ENCODE measurements around the gene CAMKMT. TPM values are rescaled to one million over a fixed set of nuclear protein-coding genes. Genes with fewer than 3 reads are reported as not detected.

Gene CAMKMT
- total RNA-seq, 1 experiment from 2014 or later = 2.7 TPM

- no peak for DNase-seq
- Histone ChIP-seq H3K4me1 (ENCODE audit: insufficient read depth, low read length) (no peaks in the 10 kb centered on the region), H4K20me1 (ENCODE audit: low read length) (no peaks in the 10 kb centered on the region), H3K27me3 (ENCODE audit: low read length) (no peaks in the 10 kb centered on the region), H3K9me2 (replicated peaks; ENCODE audit: low read length) (no peaks in the 10 kb centered on the region), H3K36me3 (ENCODE audit: low read depth, low read length) (no peaks in the 10 kb centered on the region), H3K9me3 (ENCODE audit: low read length) (no peaks in the 10 kb centered on the region), H3F3A (ENCODE audit: low read length, unreplicated experiment) (no peaks in the 10 kb centered on the region), H2AFZ (ENCODE audit: low read length) (no peak overlapping the region), H3K79me2 (ENCODE audit: low read length) (no peaks in the 10 kb centered on the region), H3K27ac (ENCODE audit: low read length) (no peak overlapping the region), H3K9ac (ENCODE audit: low read length) (no peak overlapping the region), H3K4me3 (ENCODE audit: low read length) (no peak overlapping the region), H3K4me2 (ENCODE audit: low read length) (no peak overlapping the region)
- intact Hi-C loops (cut with micrococcal nuclease) = no loop called here
- no peak for ATAC-seq
- CTCF ChIA-PET = no interaction called here
- TF ChIP-seq CTCF (conservative IDR thresholded peaks at IDR 0.05; ENCODE audit: low read depth, low read length) (no peak), EZH2phosphoT487 (IDR thresholded peaks at IDR 0.05; ENCODE audit: borderline replicate concordance, low read length) (no peak), EZH2 (IDR thresholded peaks at IDR 0.05; ENCODE audit: low read length, unreplicated experiment) (no peak)
- no TSS peak for BruUV-seq (replicated peaks)
- POLR2A ChIA-PET (ENCODE audit: unreplicated experiment) = no interaction called here
These were observed 254.3 kb downstream of the CAMKMT start for GRCh38 chr2:44615950-44616518.

DNA sequence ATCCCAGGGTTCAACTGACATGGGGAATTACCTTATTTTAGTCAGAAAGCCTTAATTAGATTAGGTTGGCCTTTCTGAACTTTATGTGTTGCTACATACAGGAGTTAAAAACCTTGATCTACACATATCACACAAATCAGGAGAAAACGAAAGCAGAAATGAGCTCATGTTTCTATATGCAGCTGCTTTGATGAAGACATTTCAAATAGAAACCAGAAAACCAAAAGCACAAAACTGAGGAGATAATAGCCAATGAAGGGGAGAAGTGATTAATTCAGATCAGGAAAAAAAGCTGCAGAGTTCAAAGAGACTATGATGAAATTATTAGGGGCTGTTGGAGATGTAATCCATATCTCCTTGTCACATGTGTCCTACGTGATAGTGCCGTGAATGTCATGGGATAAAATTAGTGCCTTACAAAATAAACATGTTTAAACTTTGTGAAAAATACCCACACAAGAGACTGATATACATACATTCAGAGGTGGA, 255.0 kb downstream of the CAMKMT start:
- CTCF ChIA-PET = no interaction called here
- POLR2A ChIA-PET (ENCODE audit: unreplicated experiment) = no interaction called here
- no TSS peak for BruUV-seq (replicated peaks)
- Histone ChIP-seq H2AFZ (ENCODE audit: low read length) (no peak overlapping the region), H3K36me3 (ENCODE audit: low read depth, low read length) (no peaks in the 10 kb centered on the region), H3K9ac (ENCODE audit: low read length) (no peak overlapping the region), H3K27ac (ENCODE audit: low read length) (no peak overlapping the region), H3K4me1 (ENCODE audit: insufficient read depth, low read length) (no peaks in the 10 kb centered on the region), H3K79me2 (ENCODE audit: low read length) (no peaks in the 10 kb centered on the region), H3K9me2 (replicated peaks; ENCODE audit: low read length) (no peaks in the 10 kb centered on the region), H3K4me3 (ENCODE audit: low read length) (no peak overlapping the region), H3K4me2 (ENCODE audit: low read length) (no peak overlapping the region), H3F3A (ENCODE audit: low read length, unreplicated experiment) (no peaks in the 10 kb centered on the region), H4K20me1 (ENCODE audit: low read length) (no peaks in the 10 kb centered on the region), H3K9me3 (ENCODE audit: low read length) (no peaks in the 10 kb centered on the region), H3K27me3 (ENCODE audit: low read length) (no peaks in the 10 kb centered on the region)
- ATAC-seq (no peak), DNase-seq (no peak)
- intact Hi-C loops (cut with micrococcal nuclease) = no loop called here
- TF ChIP-seq EZH2 (IDR thresholded peaks at IDR 0.05; ENCODE audit: low read length, unreplicated experiment) = no peak
- no peak for TF ChIP-seq EZH2phosphoT487 (IDR thresholded peaks at IDR 0.05; ENCODE audit: borderline replicate concordance, low read length)
- TF ChIP-seq CTCF (conservative IDR thresholded peaks at IDR 0.05; ENCODE audit: low read depth, low read length) = no peak

- CTCF ChIA-PET = no interaction called here
- intact Hi-C loops (cut with micrococcal nuclease) = no loop called here
- no peaks in the 10 kb centered on the region for H3K4me1 ChIP-seq (ENCODE audit: insufficient read depth, low read length)
- no peaks in the 10 kb centered on the region for H3K27me3 ChIP-seq (ENCODE audit: low read length)
- TF ChIP-seq EZH2phosphoT487 (IDR thresholded peaks at IDR 0.05; ENCODE audit: borderline replicate concordance, low read length) (no peak), CTCF (conservative IDR thresholded peaks at IDR 0.05; ENCODE audit: low read depth, low read length) (no peak), EZH2 (IDR thresholded peaks at IDR 0.05; ENCODE audit: low read length, unreplicated experiment) (no peak)
- H3K36me3 ChIP-seq (ENCODE audit: low read depth, low read length) = no peaks in the 10 kb centered on the region
- no peak overlapping the region for H3K9ac ChIP-seq (ENCODE audit: low read length)
- H3K9me2 ChIP-seq (replicated peaks; ENCODE audit: low read length) = no peaks in the 10 kb centered on the region
- POLR2A ChIA-PET (ENCODE audit: unreplicated experiment) = no interaction called here
- H3K4me3 ChIP-seq (ENCODE audit: low read length) = no peak overlapping the region
- H3K4me2 ChIP-seq (ENCODE audit: low read length) = no peak overlapping the region
- ATAC-seq (no peak), DNase-seq (no peak)
- H3F3A ChIP-seq (ENCODE audit: low read length, unreplicated experiment) = no peaks in the 10 kb centered on the region
- H2AFZ ChIP-seq (ENCODE audit: low read length) = no peak overlapping the region
- BruUV-seq (replicated peaks) = no TSS peak
- H3K9me3 ChIP-seq (ENCODE audit: low read length) = no peaks in the 10 kb centered on the region
- no peak overlapping the region for H3K27ac ChIP-seq (ENCODE audit: low read length)
- H4K20me1 ChIP-seq (ENCODE audit: low read length) = no peaks in the 10 kb centered on the region
- no peaks in the 10 kb centered on the region for H3K79me2 ChIP-seq (ENCODE audit: low read length)
These were observed 256.7 kb downstream of the CAMKMT start for GRCh38 chr2:44618251-44619023.

All from PC-3 (cell line).